Lung (tissue), 12 donors: ENCODE results near the gene MTUS2. TPM values are rescaled to one million over a fixed set of nuclear protein-coding genes. Genes with fewer than 3 reads are reported as not detected.

Experiments
- ATAC-seq: fragments of 200-7000 bp; cut with Tn5 transposase; one replicate; pipeline ENCODE4 v1.9.1; 2020; ENCODE audit warnings: moderate number of reproducible peaks; ENCODE audit not compliant: insufficient read depth, low FRiP score
- DNase-seq, 3 donors: peaks; one replicate each; pipeline ENCODE4 v3.0.0-alpha.2; 2013 to 2017
- H3K27ac ChIP-seq, 2 donors: one replicate each; pipeline ENCODE4 v1.5.1; 2013; ENCODE audit warnings: mild to moderate bottlenecking in 2 of 2, moderate library complexity in 2 of 2, control low read depth in 1 of 2, inconsistent platforms in 1 of 2, low read depth in 1 of 2, low read length in 1 of 2
- H3K27me3 ChIP-seq, 3 donors: one replicate each; pipeline ENCODE4 v1.5.1; 2013; ENCODE audit warnings: low read length in 2 of 3; ENCODE audit not compliant: control insufficient read depth in 3 of 3, insufficient read depth in 3 of 3
- H3K36me3 ChIP-seq, 4 donors: one replicate each; pipeline ENCODE4 v1.5.1; 2013; ENCODE audit warnings: low read length in 4 of 4, mild to moderate bottlenecking in 1 of 4, moderate library complexity in 1 of 4; ENCODE audit not compliant: control insufficient read depth in 4 of 4, insufficient read depth in 4 of 4
- H3K4me1 ChIP-seq, 5 donors: one replicate each; pipeline ENCODE4 v1.5.1; 2013; ENCODE audit warnings: low read length in 5 of 5, mild to moderate bottlenecking in 2 of 5, moderate library complexity in 1 of 5; ENCODE audit not compliant: control insufficient read depth in 5 of 5, insufficient read depth in 5 of 5
- H3K4me3 ChIP-seq: one replicate; pipeline ENCODE4 v1.5.1; 2013; ENCODE audit warnings: mild to moderate bottlenecking, control low read depth, moderate library complexity
- H3K9ac ChIP-seq, 2 donors: one replicate each; pipeline ENCODE4 v1.5.1; 2013; ENCODE audit warnings: low read length in 2 of 2, control low read depth in 1 of 2; ENCODE audit not compliant: insufficient read depth in 1 of 2
- H3K9me3 ChIP-seq, 4 donors: one replicate each; pipeline ENCODE4 v1.5.1; 2013; ENCODE audit warnings: low read length in 3 of 4, mild to moderate bottlenecking in 1 of 4, moderate library complexity in 1 of 4; ENCODE audit not compliant: control insufficient read depth in 4 of 4, insufficient read depth in 3 of 4
- CTCF ChIP-seq: IDR thresholded peaks from 2 replicates; pipeline ENCODE4 v1.5.1; 2012; ENCODE audit warnings: mild to moderate bottlenecking; ENCODE audit errors: control extremely low read depth, extremely low read depth
- WGBS, 2 donors: extraction: QIAGEN DNeasy Blood & Tissue Kit; methylation state at CpG; one replicate each; pipeline ENCODE4 v1.1.7; 2013; 5-methylcytosine and 5-hydroxymethylcytosine counted together
- polyA plus RNA-seq, 2 donors: library from polyadenylated mRNA; stranded (reverse); fragments of 200-250 nt; gene quantifications; one replicate each; pipeline ENCODE4 v1.2.1, GENCODE V29; 2013
- total RNA-seq, 2 donors: library from RNA; depleted of rRNA in 1 of 2; stranded (reverse); fragments of >200 nt in 1 of 2; gene quantifications; one replicate each; pipeline ENCODE4 v1.2.1, GENCODE V29; 2014 to 2021
- donor health status: control.
- donor health status: control.
- donor health status: Bipolar disorder and iron deficiency.
- donor health status: healthy.
- donor health status: DM: yes; HTN: yes; CAD: no.

Gene MTUS2
- total and polyA plus RNA-seq, 4 donors, result 0.03 to 0.54 (median 0.08) TPM

GRCh38 chr13:29523199-29523961 is 703.2 kb downstream of the MTUS2 start:
- Histone ChIP-seq H3K4me3 (no peak overlapping the region), H3K27ac (no peak overlapping the region), H3K9ac (no peak overlapping the region), H3K36me3 (peaks cover 0 to 10% (median under 1%) of the 10 kb centered on the region in 4 donors), H3K27me3 (no peaks in the 10 kb centered on the region), H3K4me1 (no peaks in the 10 kb centered on the region), H3K9me3 (no peaks in the 10 kb centered on the region)
- ATAC-seq (no peak), DNase-seq (peak in 1 of 3 donors; percentile 52)
- 94% methylated on average over 23 of the region's 23 CpGs for WGBS, 2 donors
- no peak for TF ChIP-seq CTCF

GRCh38 chr13:29524176-29524575 is 704.0 kb downstream of the MTUS2 start:
- no peaks in the 10 kb centered on the region for H3K4me1 ChIP-seq
- no peak for ATAC-seq
- peaks cover 0 to 12% (median under 1%) of the 10 kb centered on the region in 4 donors for H3K36me3 ChIP-seq
- no peaks in the 10 kb centered on the region for H3K9me3 ChIP-seq
- no peak overlapping the region for H3K9ac ChIP-seq
- H3K4me3 ChIP-seq, result no peak overlapping the region
- no peak for TF ChIP-seq CTCF
- peak in 2 of 3 donors; percentile 37 to 59 for DNase-seq
- WGBS, 2 donors, result 86 to 89% methylated on average over 17 of the region's 17 CpGs
- H3K27ac ChIP-seq, result no peak overlapping the region
- H3K27me3 ChIP-seq, result no peaks in the 10 kb centered on the region

DNA sequence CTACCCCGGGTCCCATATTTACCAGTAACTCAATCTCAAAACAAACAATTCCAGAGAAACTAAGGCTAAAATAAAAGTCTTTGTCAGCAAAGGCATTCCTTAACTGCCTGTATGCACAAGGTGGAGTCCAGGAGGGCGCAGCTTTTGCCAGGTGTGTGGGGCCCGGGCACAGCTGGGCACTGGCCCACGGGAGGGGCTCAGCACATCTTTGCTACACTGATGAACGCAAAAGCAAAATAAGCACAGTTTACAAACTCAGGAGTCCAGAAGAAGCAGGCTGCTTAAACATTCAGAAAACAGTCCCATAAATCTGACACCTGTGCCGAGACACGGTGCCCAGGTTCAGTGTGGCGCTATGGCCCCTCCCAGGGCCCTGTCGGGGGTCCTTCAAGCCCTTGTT is 704.5 kb downstream of the MTUS2 start:
- no peak for DNase-seq
- no peaks in the 10 kb centered on the region for H3K27me3 ChIP-seq
- no peaks in the 10 kb centered on the region for H3K9me3 ChIP-seq
- no peak overlapping the region for H3K27ac ChIP-seq
- H3K4me1 ChIP-seq, result no peaks in the 10 kb centered on the region
- TF ChIP-seq CTCF, result no peak
- no peak overlapping the region for H3K9ac ChIP-seq
- no peak overlapping the region for H3K4me3 ChIP-seq
- 94 to 95% methylated on average over 9 of the region's 9 CpGs for WGBS, 2 donors
- peaks cover 0 to 16% (median 2%) of the 10 kb centered on the region in 4 donors for H3K36me3 ChIP-seq
- no peak for ATAC-seq

GRCh38 chr13:29525757-29526156 is 705.6 kb downstream of the MTUS2 start:
- Histone ChIP-seq H3K27me3 (no peaks in the 10 kb centered on the region), H3K27ac (no peak overlapping the region), H3K9me3 (no peaks in the 10 kb centered on the region), H3K4me1 (no peaks in the 10 kb centered on the region), H3K36me3 (peaks cover 0 to 19% (median 2%) of the 10 kb centered on the region in 4 donors), H3K9ac (no peak overlapping the region), H3K4me3 (no peak overlapping the region)
- DNase-seq (no peak), ATAC-seq (no peak)
- TF ChIP-seq CTCF, result no peak
- WGBS, 2 donors, result 96 to 99% methylated on average over 7 of the region's 7 CpGs
